OCI-LY1 (cell line): ENCODE results near the gene ELK3.

Experiments used
- EZH2 ChIP-seq: fragments of 200-600 bp; sonication (generic), shearing (Covaris generic); IDR thresholded peaks from 2 replicates; pipeline ENCODE4 v1.8.0; 2017; ENCODE audit warnings: borderline replicate concordance, mixed run types, mild to moderate bottlenecking, antibody characterized with exemption, low read length, moderate library complexity, mixed read lengths
- TF ChIP-seq, protein P1 (sequence below): fragments of 200-600 bp; sonication (generic), shearing (Covaris generic); IDR thresholded peaks from 2 replicates; pipeline ENCODE4 v1.5.1; 2017; ENCODE audit warnings: mild to moderate bottlenecking, antibody characterized with exemption, low read length, moderate library complexity, mixed read lengths

DNA sequence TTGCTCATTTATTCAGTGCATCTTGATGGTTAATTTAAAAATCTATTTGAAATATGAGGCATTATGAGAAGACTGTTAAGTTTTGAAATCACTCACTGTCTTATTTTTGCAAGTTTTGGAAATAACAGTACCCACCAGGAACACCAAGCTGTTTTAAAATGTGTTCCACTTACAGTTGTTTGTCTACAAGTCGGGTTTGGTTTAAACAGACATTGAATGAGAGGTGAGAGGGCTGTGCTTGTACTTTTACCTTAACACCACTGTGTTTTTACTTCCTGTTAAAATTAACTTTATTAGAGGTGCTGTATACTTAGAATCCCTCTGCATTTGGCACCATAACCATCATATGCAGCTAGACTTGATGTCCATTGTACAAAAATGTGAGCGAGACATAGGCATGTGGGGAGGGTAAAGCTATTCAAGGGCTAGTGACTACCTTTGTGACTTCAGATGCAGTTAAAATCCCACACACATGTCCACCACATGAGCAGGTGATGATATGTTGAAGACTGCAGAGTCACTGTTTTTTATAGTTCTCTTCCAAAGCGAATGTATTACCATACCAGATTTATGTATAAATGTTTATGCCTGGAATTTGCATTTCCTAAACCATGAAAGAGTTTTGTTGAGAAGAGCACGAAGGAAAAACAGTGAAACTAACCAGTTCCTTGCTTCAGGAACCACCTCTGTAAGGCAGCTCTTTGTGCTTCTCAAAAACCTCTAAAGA, 12.9 kb downstream of the ELK3 start:
- TF ChIP-seq, protein P1, sequence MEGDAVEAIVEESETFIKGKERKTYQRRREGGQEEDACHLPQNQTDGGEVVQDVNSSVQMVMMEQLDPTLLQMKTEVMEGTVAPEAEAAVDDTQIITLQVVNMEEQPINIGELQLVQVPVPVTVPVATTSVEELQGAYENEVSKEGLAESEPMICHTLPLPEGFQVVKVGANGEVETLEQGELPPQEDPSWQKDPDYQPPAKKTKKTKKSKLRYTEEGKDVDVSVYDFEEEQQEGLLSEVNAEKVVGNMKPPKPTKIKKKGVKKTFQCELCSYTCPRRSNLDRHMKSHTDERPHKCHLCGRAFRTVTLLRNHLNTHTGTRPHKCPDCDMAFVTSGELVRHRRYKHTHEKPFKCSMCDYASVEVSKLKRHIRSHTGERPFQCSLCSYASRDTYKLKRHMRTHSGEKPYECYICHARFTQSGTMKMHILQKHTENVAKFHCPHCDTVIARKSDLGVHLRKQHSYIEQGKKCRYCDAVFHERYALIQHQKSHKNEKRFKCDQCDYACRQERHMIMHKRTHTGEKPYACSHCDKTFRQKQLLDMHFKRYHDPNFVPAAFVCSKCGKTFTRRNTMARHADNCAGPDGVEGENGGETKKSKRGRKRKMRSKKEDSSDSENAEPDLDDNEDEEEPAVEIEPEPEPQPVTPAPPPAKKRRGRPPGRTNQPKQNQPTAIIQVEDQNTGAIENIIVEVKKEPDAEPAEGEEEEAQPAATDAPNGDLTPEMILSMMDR: no peak
- TF ChIP-seq EZH2: no peak
